MM.1S (cell line): Measurements from ENCODE around the gene DDR1.

Source experiments
- DNase-seq: peaks from one replicate; pipeline ENCODE4 v3.0.0-alpha.2; 2015
- H2AFZ ChIP-seq: fragments of 300-600 bp; sonication (generic); 2 replicates; pipeline ENCODE4 v1.6.0; 2016; ENCODE audit warnings: antibody characterized with exemption, low read length
- H3F3A ChIP-seq: fragments of 300-600 bp; sonication (generic); 2 replicates; pipeline ENCODE4 v1.6.1; 2016; ENCODE audit warnings: mild to moderate bottlenecking, antibody characterized with exemption, low read length, moderate library complexity, mixed read lengths; ENCODE audit not compliant: insufficient read depth
- H3K27ac ChIP-seq: fragments of 300-600 bp; sonication (generic); 2 replicates; pipeline ENCODE4 v1.5.1; 2016; ENCODE audit warnings: mild to moderate bottlenecking, low read length
- H3K27me3 ChIP-seq: fragments of 300-600 bp; sonication (generic); replicated peaks from 2 replicates; pipeline ENCODE4 v1.6.0; 2016; ENCODE audit warnings: low read length; ENCODE audit not compliant: insufficient read depth
- H3K36me3 ChIP-seq: fragments of 300-600 bp; sonication (generic); replicated peaks from 2 replicates; pipeline ENCODE4 v1.6.1; 2016; ENCODE audit warnings: mild to moderate bottlenecking, low read length, mixed read lengths; ENCODE audit not compliant: insufficient read depth
- H3K4me1 ChIP-seq: fragments of 300-600 bp; sonication (generic); 2 replicates; pipeline ENCODE4 v1.6.1; 2016; ENCODE audit warnings: low read length, mixed read lengths
- H3K4me2 ChIP-seq: fragments of 300-600 bp; sonication (generic); 2 replicates; pipeline ENCODE4 v1.6.0; 2016; ENCODE audit warnings: low read depth, low read length
- H3K4me3 ChIP-seq: fragments of 300-600 bp; sonication (generic); 2 replicates; pipeline ENCODE4 v1.5.1; 2016; ENCODE audit warnings: low read length, mixed read lengths
- H3K79me2 ChIP-seq: fragments of 300-600 bp; sonication (generic); 2 replicates; pipeline ENCODE4 v1.6.1; 2016; ENCODE audit warnings: mixed run types, low read length, mixed read lengths
- H3K9ac ChIP-seq: fragments of 300-600 bp; sonication (generic); 2 replicates; pipeline ENCODE4 v1.6.1; 2016; ENCODE audit warnings: low read length, mixed read lengths
- H3K9me2 ChIP-seq: fragments of 300-600 bp; sonication (generic); replicated peaks from 2 replicates; pipeline ENCODE4 v1.6.1; 2016; ENCODE audit warnings: mild to moderate bottlenecking, low read length, mixed read lengths; ENCODE audit not compliant: insufficient read depth
- H3K9me3 ChIP-seq: fragments of 300-600 bp; sonication (generic); replicated peaks from 2 replicates; pipeline ENCODE4 v1.6.1; 2016; ENCODE audit warnings: mild to moderate bottlenecking, low read length, mixed read lengths; ENCODE audit not compliant: insufficient read depth
- H4K20me1 ChIP-seq: fragments of 300-600 bp; sonication (generic); 2 replicates; pipeline ENCODE4 v1.6.1; 2016; ENCODE audit warnings: mild to moderate bottlenecking, low read length, moderate library complexity, mixed read lengths; ENCODE audit not compliant: insufficient read depth
- EZH2 ChIP-seq: fragments of 300-600 bp; sonication (generic); optimal IDR thresholded peaks from 2 replicates; pipeline ENCODE3; 2017; ENCODE audit warnings: low read depth, mild to moderate bottlenecking, antibody characterized with exemption, low read length, mixed read lengths
- EZH2phosphoT487 ChIP-seq: fragments of 300-600 bp; sonication (generic); IDR thresholded peaks from 2 replicates; pipeline ENCODE4 v1.6.1; 2018; ENCODE audit warnings: antibody characterized with exemption, low read length
- TF ChIP-seq, protein P1 (sequence below): fragments of 300-600 bp; sonication (generic); IDR thresholded peaks from 2 replicates; pipeline ENCODE4 v1.5.1; 2016; ENCODE audit warnings: antibody characterized with exemption, low read length, mixed read lengths

DDR1 gene

DNA sequence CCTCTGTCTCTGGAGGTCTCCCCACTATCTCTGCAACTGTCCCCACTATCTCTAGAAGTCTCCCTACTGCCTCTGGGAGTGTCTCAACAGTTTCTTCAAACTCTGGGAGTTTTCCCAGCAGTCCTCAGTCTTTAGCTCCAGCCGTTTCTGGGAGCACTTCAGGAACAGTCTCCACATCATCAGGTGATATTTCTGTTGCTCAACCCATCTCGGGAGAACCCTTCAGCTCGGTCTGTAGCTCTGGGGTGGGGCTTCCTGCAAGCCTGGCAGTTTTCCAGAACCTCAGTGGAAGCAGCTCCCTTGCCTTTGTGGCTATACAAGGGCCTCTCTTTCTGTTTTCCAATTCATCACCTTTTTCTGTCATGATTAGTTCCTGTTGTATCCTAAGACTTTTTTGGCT is 50.7 kb downstream of the DDR1 start:
- Histone ChIP-seq H3K9me3 (no peaks in the 10 kb centered on the region), H3F3A (no peaks in the 10 kb centered on the region), H3K4me3 (no peak overlapping the region), H3K27me3 (peaks cover 14% of the 10 kb centered on the region), H3K27ac (no peak overlapping the region), H3K4me2 (no peak overlapping the region), H3K79me2 (no peaks in the 10 kb centered on the region), H3K9ac (no peak overlapping the region), H2AFZ (no peak overlapping the region), H3K36me3 (no peaks in the 10 kb centered on the region), H3K9me2 (no peaks in the 10 kb centered on the region), H3K4me1 (no peaks in the 10 kb centered on the region), H4K20me1 (no peaks in the 10 kb centered on the region)
- no peak for TF ChIP-seq EZH2
- TF ChIP-seq EZH2phosphoT487, result no peak
- TF ChIP-seq, protein P1, sequence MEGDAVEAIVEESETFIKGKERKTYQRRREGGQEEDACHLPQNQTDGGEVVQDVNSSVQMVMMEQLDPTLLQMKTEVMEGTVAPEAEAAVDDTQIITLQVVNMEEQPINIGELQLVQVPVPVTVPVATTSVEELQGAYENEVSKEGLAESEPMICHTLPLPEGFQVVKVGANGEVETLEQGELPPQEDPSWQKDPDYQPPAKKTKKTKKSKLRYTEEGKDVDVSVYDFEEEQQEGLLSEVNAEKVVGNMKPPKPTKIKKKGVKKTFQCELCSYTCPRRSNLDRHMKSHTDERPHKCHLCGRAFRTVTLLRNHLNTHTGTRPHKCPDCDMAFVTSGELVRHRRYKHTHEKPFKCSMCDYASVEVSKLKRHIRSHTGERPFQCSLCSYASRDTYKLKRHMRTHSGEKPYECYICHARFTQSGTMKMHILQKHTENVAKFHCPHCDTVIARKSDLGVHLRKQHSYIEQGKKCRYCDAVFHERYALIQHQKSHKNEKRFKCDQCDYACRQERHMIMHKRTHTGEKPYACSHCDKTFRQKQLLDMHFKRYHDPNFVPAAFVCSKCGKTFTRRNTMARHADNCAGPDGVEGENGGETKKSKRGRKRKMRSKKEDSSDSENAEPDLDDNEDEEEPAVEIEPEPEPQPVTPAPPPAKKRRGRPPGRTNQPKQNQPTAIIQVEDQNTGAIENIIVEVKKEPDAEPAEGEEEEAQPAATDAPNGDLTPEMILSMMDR, result no peak
- no peak for DNase-seq

DNA sequence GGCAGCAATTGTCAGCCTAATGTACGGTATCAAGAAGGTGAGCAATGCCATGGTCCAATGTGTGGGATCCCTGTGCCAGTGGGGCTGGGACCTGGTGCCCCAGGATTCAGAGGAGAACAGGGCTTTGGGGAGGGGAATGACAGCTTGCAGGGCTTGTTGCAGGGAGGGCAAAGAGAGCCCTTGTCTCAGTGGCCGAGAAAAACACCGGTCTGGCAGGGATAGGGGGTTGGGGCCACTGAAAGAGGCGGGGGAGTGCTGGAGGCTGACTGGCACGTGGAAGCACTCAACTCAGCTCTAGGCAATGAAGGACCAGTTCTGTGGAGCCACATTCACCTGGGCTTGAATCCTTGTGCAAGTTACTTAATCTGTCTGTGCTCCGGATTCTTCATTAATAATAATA is 52.9 kb downstream of the DDR1 start:
- no peak overlapping the region for H2AFZ ChIP-seq
- no peak overlapping the region for H3K4me2 ChIP-seq
- H3K79me2 ChIP-seq, result no peaks in the 10 kb centered on the region
- H3K27me3 ChIP-seq, result peaks cover 29% of the 10 kb centered on the region
- H3K9ac ChIP-seq, result no peak overlapping the region
- DNase-seq, result no peak
- H3K9me3 ChIP-seq, result no peaks in the 10 kb centered on the region
- H3K36me3 ChIP-seq, result no peaks in the 10 kb centered on the region
- no peaks in the 10 kb centered on the region for H3K4me1 ChIP-seq
- no peak overlapping the region for H3K4me3 ChIP-seq
- no peaks in the 10 kb centered on the region for H4K20me1 ChIP-seq
- H3K27ac ChIP-seq, result no peak overlapping the region
- TF ChIP-seq EZH2phosphoT487 (no peak), EZH2 (no peak)
- TF ChIP-seq, protein P1, result no peak
- no peaks in the 10 kb centered on the region for H3F3A ChIP-seq
- H3K9me2 ChIP-seq, result no peaks in the 10 kb centered on the region

DNA sequence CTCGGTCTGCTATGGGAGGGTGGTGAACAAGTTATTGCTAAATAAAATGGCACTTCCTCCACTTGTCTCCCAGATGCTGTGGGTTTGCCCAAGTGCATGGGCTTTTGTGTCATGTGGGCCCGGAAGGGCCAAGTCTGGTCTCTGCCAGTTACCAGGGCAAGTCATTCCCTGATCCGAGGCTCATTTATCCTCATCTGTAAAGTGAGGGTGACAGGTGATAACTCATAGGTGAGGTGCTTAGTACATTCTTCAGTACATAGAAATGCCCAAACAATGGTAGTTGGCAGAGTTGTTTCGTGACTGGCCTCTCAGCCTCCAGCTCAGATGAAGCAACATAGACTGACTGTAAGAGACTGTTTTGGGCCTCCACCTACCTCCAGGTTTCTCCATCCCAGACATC is 54.4 kb downstream of the DDR1 start:
- H3K4me3 ChIP-seq, result no peak overlapping the region
- TF ChIP-seq, protein P1, result no peak
- TF ChIP-seq EZH2phosphoT487, result no peak
- TF ChIP-seq EZH2, result no peak
- no peak overlapping the region for H3K9ac ChIP-seq
- H3K9me3 ChIP-seq, result no peaks in the 10 kb centered on the region
- H3K27me3 ChIP-seq, result peaks cover 41% of the 10 kb centered on the region
- no peak overlapping the region for H2AFZ ChIP-seq
- no peaks in the 10 kb centered on the region for H4K20me1 ChIP-seq
- H3K4me2 ChIP-seq, result no peak overlapping the region
- no peak for DNase-seq
- H3K4me1 ChIP-seq, result no peaks in the 10 kb centered on the region
- no peaks in the 10 kb centered on the region for H3F3A ChIP-seq
- no peaks in the 10 kb centered on the region for H3K36me3 ChIP-seq
- no peaks in the 10 kb centered on the region for H3K79me2 ChIP-seq
- no peaks in the 10 kb centered on the region for H3K9me2 ChIP-seq
- H3K27ac ChIP-seq, result no peak overlapping the region
